HG02623 (cell line): ENCODE measurements around the gene TMEM185B.
A peak's percentile ranks its signal among the peaks of the same experiment; 100 is the strongest.

ENCODE experiments used
- ATAC-seq: cut with Tn5 transposase; IDR thresholded peaks from one replicate; pipeline ENCODE4 v1.9.1; 2021; ENCODE audit warnings: moderate library complexity; ENCODE audit not compliant: unreplicated experiment

TMEM185B gene

GRCh38 chr2:120231974-120232635 lies 8.9 kb upstream of the TMEM185B start:
- ATAC-seq, result peak; percentile 88

- no peak for ATAC-seq
These were observed 8.4 kb upstream of the TMEM185B start for GRCh38 chr2:120231564-120231973.

GRCh38 chr2:120230515-120231471 lies 7.6 kb upstream of the TMEM185B start:
- ATAC-seq, result no peak

GRCh38 chr2:120229341-120229740 lies 6.1 kb upstream of the TMEM185B start:
- no peak for ATAC-seq

- ATAC-seq, result no peak
These were observed 5.3 kb upstream of the TMEM185B start for GRCh38 chr2:120228503-120228902.

- no peak for ATAC-seq
These were observed 4.2 kb upstream of the TMEM185B start for GRCh38 chr2:120227111-120227991.

- no peak for ATAC-seq
These were observed 3.1 kb upstream of the TMEM185B start for GRCh38 chr2:120226316-120226715.

GRCh38 chr2:120225549-120226065 lies 2.4 kb upstream of the TMEM185B start:
- no peak for ATAC-seq

GRCh38 chr2:120224735-120225548 lies 1.7 kb upstream of the TMEM185B start:
- no peak for ATAC-seq

GRCh38 chr2:120224256-120224655 lies 1.1 kb upstream of the TMEM185B start:
- no peak for ATAC-seq

- no peak for ATAC-seq
These were observed 790 bp downstream of the TMEM185B start for GRCh38 chr2:120222186-120223033.

- ATAC-seq, result no peak
These were observed 1.6 kb downstream of the TMEM185B start for GRCh38 chr2:120221616-120222015.

- no peak for ATAC-seq
These were observed 2.4 kb downstream of the TMEM185B start for GRCh38 chr2:120220756-120221155.

GRCh38 chr2:120219766-120220165 lies 3.4 kb downstream of the TMEM185B start:
- ATAC-seq, result no peak

GRCh38 chr2:120219291-120219690 lies 3.9 kb downstream of the TMEM185B start:
- ATAC-seq, result no peak

GRCh38 chr2:120218181-120218580 lies 5.0 kb downstream of the TMEM185B start:
- no peak for ATAC-seq

- no peak for ATAC-seq
These were observed 12.9 kb downstream of the TMEM185B start for GRCh38 chr2:120210270-120210693.

- ATAC-seq, result no peak
These were observed 13.6 kb downstream of the TMEM185B start for GRCh38 chr2:120209427-120210269.
